C1 segment of cervical spinal cord (tissue), 14 donors: ENCODE measurements around the gene PABPN1L.

ENCODE experiments used
- DNase-seq, 14 donors: peaks; one replicate each; lab custom pipeline; 2025; lab: John Stamatoyannopoulos, UW

The PABPN1L gene

GRCh38 chr16:88853325-88853941 lies 13.0 kb downstream of the PABPN1L start:
- DNase-seq: no peak

GRCh38 chr16:88851616-88852015 lies 14.8 kb downstream of the PABPN1L start:
- DNase-seq: no peak

GRCh38 chr16:88850531-88851199 lies 15.8 kb downstream of the PABPN1L start:
- DNase-seq: no peak

GRCh38 chr16:88848557-88848956 lies 17.9 kb downstream of the PABPN1L start:
- no peak for DNase-seq

- DNase-seq: no peak
Observed at GRCh38 chr16:88847654-88848053, 18.8 kb downstream of the PABPN1L start.

- DNase-seq: no peak
Observed at GRCh38 chr16:88846088-88846487, 20.4 kb downstream of the PABPN1L start.

GRCh38 chr16:88844419-88845036 lies 21.9 kb downstream of the PABPN1L start:
- DNase-seq: peak in 1 of 14 donors; percentile 15

- DNase-seq: no peak
Observed at GRCh38 chr16:88843256-88843655, 23.2 kb downstream of the PABPN1L start.

- no peak for DNase-seq
Observed at GRCh38 chr16:88842806-88843205, 23.7 kb downstream of the PABPN1L start.

- DNase-seq: no peak
Observed at GRCh38 chr16:88842308-88842756, 24.1 kb downstream of the PABPN1L start.

- DNase-seq: no peak
Observed at GRCh38 chr16:88841521-88842307, 24.7 kb downstream of the PABPN1L start.

- no peak for DNase-seq
Observed at GRCh38 chr16:88840600-88841215, 25.8 kb downstream of the PABPN1L start.

GRCh38 chr16:88839745-88840599 lies 26.5 kb downstream of the PABPN1L start:
- no peak for DNase-seq

- no peak for DNase-seq
Observed at GRCh38 chr16:88839026-88839529, 27.4 kb downstream of the PABPN1L start.

GRCh38 chr16:88838566-88838965 lies 27.9 kb downstream of the PABPN1L start:
- no peak for DNase-seq

- DNase-seq: no peak
Observed at GRCh38 chr16:88837806-88838205, 28.7 kb downstream of the PABPN1L start.

GRCh38 chr16:88836791-88837190 lies 29.7 kb downstream of the PABPN1L start:
- no peak for DNase-seq

- DNase-seq: no peak
Observed at GRCh38 chr16:88835818-88836217, 30.6 kb downstream of the PABPN1L start.

GRCh38 chr16:88835383-88835782 lies 31.1 kb downstream of the PABPN1L start:
- no peak for DNase-seq

GRCh38 chr16:88834670-88835069 lies 31.8 kb downstream of the PABPN1L start:
- DNase-seq: no peak

GRCh38 chr16:88833086-88833485 lies 33.4 kb downstream of the PABPN1L start:
- no peak for DNase-seq
